Kidney epithelial cell (primary cell): ENCODE measurements around the gene KIF20A. TPM values are rescaled to one million over a fixed set of nuclear protein-coding genes. Genes with fewer than 3 reads are reported as not detected.

ENCODE experiments used
- DNase-seq: peaks from one replicate; pipeline ENCODE4 v3.0.0-alpha.2; 2010; ENCODE audit warnings: low read depth
- H3K27me3 ChIP-seq: 2 replicates; pipeline ENCODE4 v1.6.0; 2011; ENCODE audit warnings: low read length; ENCODE audit not compliant: control insufficient read depth, insufficient read depth
- H3K36me3 ChIP-seq: 2 replicates; pipeline ENCODE4 v1.5.1; 2011; ENCODE audit warnings: low read length; ENCODE audit not compliant: control insufficient read depth, insufficient read depth
- H3K4me3 ChIP-seq: 2 replicates; pipeline ENCODE4 v1.5.1; 2011; ENCODE audit warnings: low read depth, mild to moderate bottlenecking, control low read depth, low read length
- total RNA-seq: library from RNA; depleted of rRNA; stranded (reverse); fragments of >200 nt; gene quantifications from 2 replicates; pipeline ENCODE4 v1.2.3, GENCODE V29; 2015
- TF ChIP-seq, protein P1 (sequence below): IDR thresholded peaks from 2 replicates; pipeline ENCODE4 v1.5.1; 2011; ENCODE audit warnings: mild to moderate bottlenecking, moderate library complexity, low read length, control low read depth, inconsistent platforms; ENCODE audit not compliant: insufficient read depth, poor library complexity, severe bottlenecking

Gene KIF20A
- total RNA-seq, 1 donor from 2014 or later: 4.4 TPM

DNA sequence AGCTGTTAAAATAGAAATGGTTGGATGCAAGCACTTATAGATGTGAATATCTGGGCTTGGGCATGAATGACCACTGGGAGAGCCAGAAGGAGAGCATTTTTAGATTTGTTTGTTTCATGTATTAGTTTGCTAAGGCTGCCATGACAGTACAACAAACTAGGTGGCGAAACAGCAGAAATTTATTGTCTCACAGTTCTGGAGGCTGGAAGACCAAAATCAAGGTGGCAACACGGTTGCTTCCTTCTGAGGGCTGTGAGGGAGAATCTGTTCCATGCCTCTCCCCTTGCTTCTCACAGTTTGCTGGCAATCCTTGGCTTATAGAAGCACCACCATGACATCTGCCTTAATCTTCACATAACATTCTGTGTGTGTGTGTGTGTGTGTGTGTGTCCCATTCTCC lies 54.4 kb downstream of the KIF20A start:
- Histone ChIP-seq H3K36me3 (no peaks in the 10 kb centered on the region), H3K4me3 (no peak overlapping the region), H3K27me3 (no peaks in the 10 kb centered on the region)
- no peak for DNase-seq
- TF ChIP-seq, protein P1, sequence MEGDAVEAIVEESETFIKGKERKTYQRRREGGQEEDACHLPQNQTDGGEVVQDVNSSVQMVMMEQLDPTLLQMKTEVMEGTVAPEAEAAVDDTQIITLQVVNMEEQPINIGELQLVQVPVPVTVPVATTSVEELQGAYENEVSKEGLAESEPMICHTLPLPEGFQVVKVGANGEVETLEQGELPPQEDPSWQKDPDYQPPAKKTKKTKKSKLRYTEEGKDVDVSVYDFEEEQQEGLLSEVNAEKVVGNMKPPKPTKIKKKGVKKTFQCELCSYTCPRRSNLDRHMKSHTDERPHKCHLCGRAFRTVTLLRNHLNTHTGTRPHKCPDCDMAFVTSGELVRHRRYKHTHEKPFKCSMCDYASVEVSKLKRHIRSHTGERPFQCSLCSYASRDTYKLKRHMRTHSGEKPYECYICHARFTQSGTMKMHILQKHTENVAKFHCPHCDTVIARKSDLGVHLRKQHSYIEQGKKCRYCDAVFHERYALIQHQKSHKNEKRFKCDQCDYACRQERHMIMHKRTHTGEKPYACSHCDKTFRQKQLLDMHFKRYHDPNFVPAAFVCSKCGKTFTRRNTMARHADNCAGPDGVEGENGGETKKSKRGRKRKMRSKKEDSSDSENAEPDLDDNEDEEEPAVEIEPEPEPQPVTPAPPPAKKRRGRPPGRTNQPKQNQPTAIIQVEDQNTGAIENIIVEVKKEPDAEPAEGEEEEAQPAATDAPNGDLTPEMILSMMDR: no peak

DNA sequence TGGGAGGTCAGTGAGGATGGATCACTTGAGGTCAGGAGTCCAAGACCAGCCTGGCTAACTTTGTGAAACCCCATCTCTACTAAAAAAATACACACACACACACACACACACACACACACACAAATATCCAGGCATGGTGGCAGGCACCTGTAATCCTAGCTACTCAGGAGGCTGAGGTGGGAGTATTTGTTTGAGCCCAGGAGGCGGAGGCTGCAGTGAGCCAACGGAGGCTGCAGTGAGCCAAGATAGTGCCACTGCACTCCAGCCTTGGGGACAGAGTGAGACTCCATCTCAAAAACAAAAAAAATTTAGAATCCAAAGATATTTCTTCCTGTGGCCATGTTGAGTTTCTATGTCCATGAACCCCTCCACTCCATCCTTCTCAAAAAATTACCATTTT lies 55.7 kb downstream of the KIF20A start:
- no peak for DNase-seq
- Histone ChIP-seq H3K4me3 (no peak overlapping the region), H3K27me3 (no peaks in the 10 kb centered on the region), H3K36me3 (no peaks in the 10 kb centered on the region)
- TF ChIP-seq, protein P1: no peak

Other genes with a start within 250 kb of the KIF20A start
- gene FAM13B, start 146.0 kb upstream of the KIF20A start, total RNA-seq: 12.6 and 14.4 TPM in 2 replicates
- gene WNT8A, start 95.1 kb upstream of the KIF20A start, total RNA-seq: not detected in 2 replicates
- 4.6 and 7.9 TPM in 2 replicates for gene NME5, start 39.7 kb upstream of the KIF20A start, total RNA-seq
- gene BRD8, start 482 bp upstream of the KIF20A start, total RNA-seq: 21.2 and 21.5 TPM in 2 replicates
- 23.8 and 27.0 TPM in 2 replicates for gene CDC23, start 34.2 kb downstream of the KIF20A start, total RNA-seq
- gene GFRA3, start 95.5 kb downstream of the KIF20A start, total RNA-seq: 0.08 TPM in 1 of 2 replicates, not detected in the other
- 1.9 and 2.0 TPM in 2 replicates for gene CDC25C, start 152.7 kb downstream of the KIF20A start, total RNA-seq
- gene FAM53C, start 159.2 kb downstream of the KIF20A start, total RNA-seq: 26.3 and 36.8 TPM in 2 replicates
- gene KDM3B, start 173.6 kb downstream of the KIF20A start, total RNA-seq: 44.3 and 45.1 TPM in 2 replicates